Subcutaneous abdominal adipose tissue (tissue), 5 donors: ENCODE measurements around the gene RAD51.

Experiments used
- H3K27ac ChIP-seq: one replicate; pipeline ENCODE4 v1.7.0; 2013; ENCODE audit warnings: low read depth, mild to moderate bottlenecking, inconsistent platforms, low read length, moderate library complexity
- H3K27me3 ChIP-seq, 5 donors: one replicate each; pipeline ENCODE4 v1.7.0; 2013; ENCODE audit warnings: low read length in 5 of 5, inconsistent platforms in 1 of 5; ENCODE audit not compliant: control insufficient read depth in 5 of 5, insufficient read depth in 4 of 5
- H3K36me3 ChIP-seq, 5 donors: one replicate each; pipeline ENCODE4 v1.7.0; 2013; ENCODE audit warnings: low read length in 5 of 5; ENCODE audit not compliant: control insufficient read depth in 5 of 5, insufficient read depth in 5 of 5
- H3K4me1 ChIP-seq, 5 donors: one replicate each; pipeline ENCODE4 v1.7.0; 2013; ENCODE audit warnings: low read length in 5 of 5, mild to moderate bottlenecking in 3 of 5, moderate library complexity in 1 of 5; ENCODE audit not compliant: control insufficient read depth in 5 of 5, insufficient read depth in 5 of 5
- H3K4me3 ChIP-seq, 5 donors: one replicate each; pipeline ENCODE4 v1.7.0; 2013; ENCODE audit warnings: low read length in 5 of 5, low read depth in 1 of 5
- H3K9ac ChIP-seq, 5 donors: one replicate each; pipeline ENCODE4 v1.7.0; 2013; ENCODE audit warnings: low read length in 5 of 5, mild to moderate bottlenecking in 4 of 5, moderate library complexity in 3 of 5
- H3K9me3 ChIP-seq, 5 donors: one replicate each; pipeline ENCODE4 v1.7.0; 2013; ENCODE audit warnings: low read length in 5 of 5; ENCODE audit not compliant: control insufficient read depth in 5 of 5
- donor health status: healthy.
- donor health status: healthy.
- donor health status: healthy.
- donor health status: healthy.
- donor health status: healthy.

Gene RAD51

DNA sequence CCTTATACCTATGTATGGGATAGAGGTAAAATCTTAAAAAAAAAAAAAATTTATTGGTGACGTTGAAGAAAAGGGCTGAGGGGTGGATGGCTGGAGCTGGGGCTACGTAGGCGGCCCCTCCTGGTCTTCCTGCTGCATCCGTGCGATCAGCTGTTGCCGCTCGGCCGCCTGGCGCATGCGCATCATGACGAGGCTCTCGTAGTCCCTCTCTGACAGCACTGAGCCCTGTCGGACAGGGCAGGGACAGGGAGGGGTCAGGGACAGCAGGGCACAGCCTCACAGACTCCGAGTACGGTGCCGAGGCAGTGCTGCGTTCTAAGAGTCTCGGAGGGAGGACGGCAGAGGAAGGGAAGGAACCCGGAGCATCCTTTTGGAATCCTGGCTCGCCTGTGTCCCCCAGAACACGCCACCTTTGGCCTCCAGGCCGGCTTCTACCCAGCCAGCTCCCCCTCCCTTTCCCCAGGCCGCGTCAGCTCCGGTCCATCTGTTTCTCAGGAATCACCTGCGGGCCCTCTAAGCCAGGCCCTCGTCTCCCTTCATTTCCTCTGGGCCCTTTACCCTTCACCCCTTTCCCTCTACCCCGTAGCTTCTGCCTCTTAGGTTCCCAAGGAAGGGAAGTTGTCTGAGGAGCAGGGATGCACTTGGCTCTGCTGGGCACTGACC lies 73.0 kb downstream of the RAD51 start:
- no peaks in the 10 kb centered on the region for H3K27me3 ChIP-seq
- H3K9ac ChIP-seq = peak overlapping the region in 2 of 5 donors; percentile 22 to 47
- peak overlapping the region; percentile 64 for H3K27ac ChIP-seq
- H3K4me3 ChIP-seq = peak overlapping the region in 2 of 5 donors; percentile 17 to 29
- H3K36me3 ChIP-seq = peaks cover 0 to 32% (median 13%) of the 10 kb centered on the region in 5 donors
- peaks cover 13 to 94% (median 89%) of the 10 kb centered on the region in 5 donors for H3K4me1 ChIP-seq
- no peaks in the 10 kb centered on the region for H3K9me3 ChIP-seq

DNA sequence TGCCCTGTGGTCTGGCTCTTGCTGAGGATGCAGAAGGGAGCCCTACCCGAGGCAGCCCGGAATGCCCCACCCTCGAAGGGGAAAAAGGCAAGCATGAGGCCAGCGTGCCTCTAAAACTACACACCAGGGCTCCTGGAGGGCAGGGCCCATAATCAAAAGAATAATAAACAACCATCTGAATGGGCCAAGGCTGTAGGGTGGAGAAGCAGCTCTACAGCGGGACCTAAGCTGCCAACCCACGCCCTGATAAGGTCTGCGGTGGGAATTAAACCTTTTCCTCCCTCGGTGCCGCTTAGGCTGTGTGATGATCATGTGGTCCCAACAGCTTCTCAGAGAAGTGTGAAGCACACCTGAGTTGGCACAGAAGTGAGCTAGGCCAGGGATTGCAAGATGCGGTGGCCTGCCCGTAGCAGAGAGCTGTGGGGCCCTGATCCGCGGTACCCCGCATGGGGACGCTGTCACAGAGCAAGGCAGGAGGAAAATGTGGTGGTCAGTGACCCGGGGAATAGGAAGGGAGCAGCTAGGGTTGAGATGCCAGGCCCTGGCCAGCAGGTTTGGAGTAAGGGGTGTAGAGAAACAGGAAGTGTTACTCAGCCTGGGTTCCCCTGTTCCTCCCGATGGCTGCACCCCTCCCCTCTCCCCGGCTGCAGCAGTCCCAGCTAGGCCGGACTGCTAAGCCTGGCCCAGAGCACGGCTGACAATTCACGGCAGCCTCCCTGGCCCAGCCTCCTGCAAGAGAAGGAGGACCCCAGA lies 73.7 kb downstream of the RAD51 start:
- no peaks in the 10 kb centered on the region for H3K9me3 ChIP-seq
- no peaks in the 10 kb centered on the region for H3K27me3 ChIP-seq
- H3K4me3 ChIP-seq = no peak overlapping the region
- peak overlapping the region; percentile 64 for H3K27ac ChIP-seq
- H3K4me1 ChIP-seq = peaks cover 11 to 87% (median 82%) of the 10 kb centered on the region in 5 donors
- H3K9ac ChIP-seq = peak overlapping the region in 2 of 5 donors; percentile 22 to 47
- H3K36me3 ChIP-seq = peaks cover 0 to 39% (median 20%) of the 10 kb centered on the region in 5 donors

DNA sequence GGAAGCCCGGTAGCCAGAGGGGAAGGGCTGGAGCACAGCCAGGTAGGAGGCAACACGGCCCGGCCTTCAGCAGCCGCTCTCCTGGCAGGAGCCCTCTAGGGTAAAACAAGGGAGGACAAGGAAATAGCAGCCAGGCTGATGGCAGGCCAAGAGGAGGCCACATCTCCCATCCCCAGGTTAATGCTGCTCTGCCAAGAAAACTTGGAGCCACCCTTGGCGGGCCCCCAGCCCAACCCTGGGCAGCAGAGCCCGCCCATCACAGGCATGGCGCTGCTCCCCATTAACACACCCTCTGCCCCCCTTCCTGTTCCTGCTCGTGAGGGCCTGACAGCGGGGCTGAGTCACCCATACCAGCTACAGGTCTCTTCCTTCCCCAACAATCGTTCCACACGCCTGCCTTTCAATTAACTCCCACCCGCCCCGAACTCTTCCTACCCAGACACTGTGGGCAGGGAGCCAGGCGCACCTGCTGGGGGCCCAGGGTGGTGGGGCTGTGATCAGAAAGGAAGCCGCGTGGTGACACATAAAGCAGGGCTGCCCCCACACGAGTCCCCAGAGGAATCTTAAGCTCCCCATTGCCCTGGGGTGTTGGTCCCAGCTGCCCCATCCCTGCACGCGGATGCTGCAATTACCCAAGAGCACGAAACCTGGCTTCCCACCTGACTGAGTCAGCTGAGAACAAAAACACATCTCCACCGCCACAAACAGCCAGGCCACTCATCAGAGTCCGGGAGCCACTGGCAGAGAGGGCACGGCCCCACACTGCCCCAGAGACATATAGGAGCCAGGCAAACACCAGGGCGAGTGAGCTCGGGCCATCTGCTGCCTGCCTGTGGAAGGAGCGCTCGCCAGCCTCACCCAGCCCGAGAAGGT lies 74.5 kb downstream of the RAD51 start, which contains the start of gene C15orf62:
C15orf62 (plus strand) TSS at position 707 of the 873 bp plus-strand sequence. CDS start 516 bp downstream, outside the sequence.
- H3K9ac ChIP-seq = peak within 1 kb of the TSS in 3 of 5 donors; percentile 16 to 48 (median 47)
- peaks cover 0 to 47% (median 28%) of the 10 kb centered on the region in 5 donors for H3K36me3 ChIP-seq
- no peaks in the 10 kb centered on the region for H3K27me3 ChIP-seq
- H3K4me3 ChIP-seq = peak within 1 kb of the TSS in 2 of 5 donors; percentile 2 to 26
- peaks cover 11 to 79% (median 74%) of the 10 kb centered on the region in 5 donors for H3K4me1 ChIP-seq
- H3K27ac ChIP-seq = peak within 1 kb of the TSS; percentile 64
- no peaks in the 10 kb centered on the region for H3K9me3 ChIP-seq

DNA sequence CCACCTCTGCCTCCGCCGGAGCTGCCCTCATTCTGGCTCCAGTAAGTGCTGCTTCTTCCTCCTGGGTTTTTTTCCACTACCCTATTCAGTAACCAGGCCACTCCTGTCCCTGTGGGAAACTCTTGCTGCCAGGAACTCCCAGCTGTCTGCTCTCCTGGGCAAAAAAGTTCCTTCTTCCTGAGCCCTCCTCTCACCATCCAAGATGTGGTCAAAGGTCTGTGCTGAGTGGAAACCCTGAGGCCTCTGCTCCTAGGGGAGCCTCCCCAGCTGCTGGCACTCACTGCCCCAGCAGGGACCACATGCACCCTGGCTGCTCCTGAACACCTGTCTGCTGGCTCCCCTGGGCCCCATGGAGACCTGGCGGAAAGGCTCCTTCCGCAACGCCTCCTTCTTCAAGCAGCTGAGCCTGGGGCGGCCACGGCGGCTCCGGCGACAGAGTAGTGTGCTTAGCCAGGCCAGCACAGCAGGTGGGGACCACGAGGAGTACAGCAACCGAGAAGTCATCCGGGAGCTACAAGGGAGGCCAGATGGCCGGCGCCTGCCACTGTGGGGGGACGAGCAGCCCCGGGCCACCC lies 75.3 kb downstream of the RAD51 start:
- H3K27me3 ChIP-seq = no peaks in the 10 kb centered on the region
- no peaks in the 10 kb centered on the region for H3K9me3 ChIP-seq
- H3K4me1 ChIP-seq = peaks cover 6 to 71% (median 67%) of the 10 kb centered on the region in 5 donors
- H3K9ac ChIP-seq = peak overlapping the region in 3 of 5 donors; percentile 16 to 48 (median 37)
- H3K27ac ChIP-seq = peak overlapping the region; percentile 64
- peak overlapping the region in 2 of 5 donors; percentile 2 to 26 for H3K4me3 ChIP-seq
- H3K36me3 ChIP-seq = peaks cover 0 to 55% (median 36%) of the 10 kb centered on the region in 5 donors

DNA sequence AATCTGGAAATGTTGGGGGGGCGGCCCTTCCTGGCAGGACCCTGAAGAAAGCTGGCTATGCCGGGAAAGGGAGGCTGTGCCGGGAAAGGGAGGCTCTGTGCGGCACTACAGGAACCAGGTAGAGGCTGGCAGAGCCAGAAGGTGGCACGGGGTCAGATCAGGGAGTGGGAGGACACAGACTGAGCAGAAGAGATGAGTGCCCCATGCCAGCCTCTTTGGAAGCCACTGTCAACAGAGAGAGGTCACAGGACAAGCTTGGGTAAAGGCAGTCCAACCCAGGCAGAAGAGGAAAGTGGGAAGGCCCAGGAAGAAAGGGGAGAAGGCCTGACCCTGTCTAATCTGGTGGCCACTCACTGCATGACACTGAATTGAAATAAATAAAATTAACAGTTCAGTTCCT lies 76.3 kb downstream of the RAD51 start:
- Histone ChIP-seq H3K27me3 (no peaks in the 10 kb centered on the region), H3K4me1 (peaks cover 6 to 66% (median 58%) of the 10 kb centered on the region in 5 donors), H3K27ac (peak overlapping the region; percentile 64), H3K4me3 (no peak overlapping the region), H3K9me3 (no peaks in the 10 kb centered on the region), H3K36me3 (peaks cover 0 to 65% (median 46%) of the 10 kb centered on the region in 5 donors), H3K9ac (peak overlapping the region in 2 of 5 donors; percentile 11 to 23)

DNA sequence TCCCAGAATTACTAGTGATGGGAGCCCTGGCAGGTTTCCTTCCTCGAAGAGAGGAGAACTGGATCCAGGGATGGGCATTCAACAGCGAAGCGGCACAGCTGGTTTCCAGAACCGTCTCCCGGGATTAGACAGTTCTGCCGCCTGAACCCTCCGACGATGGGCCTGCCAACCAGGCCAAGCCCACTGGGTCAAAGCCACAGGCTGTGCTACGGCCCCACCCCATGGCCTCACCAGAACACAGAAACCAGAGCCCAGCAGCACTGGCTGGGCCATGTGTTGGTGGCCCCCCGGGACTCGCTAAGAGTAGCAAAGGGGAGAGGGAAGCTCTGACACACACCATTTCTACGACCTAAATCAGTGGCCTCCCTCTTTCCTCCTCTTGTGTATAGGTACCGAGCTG lies 77.0 kb downstream of the RAD51 start:
- Histone ChIP-seq H3K27ac (peak overlapping the region; percentile 92), H3K9ac (peak overlapping the region in 1 of 5 donors; percentile 23), H3K27me3 (no peaks in the 10 kb centered on the region), H3K4me3 (no peak overlapping the region), H3K36me3 (peaks cover 0 to 71% (median 51%) of the 10 kb centered on the region in 5 donors), H3K4me1 (peaks cover 6 to 69% (median 60%) of the 10 kb centered on the region in 5 donors), H3K9me3 (no peaks in the 10 kb centered on the region)

DNA sequence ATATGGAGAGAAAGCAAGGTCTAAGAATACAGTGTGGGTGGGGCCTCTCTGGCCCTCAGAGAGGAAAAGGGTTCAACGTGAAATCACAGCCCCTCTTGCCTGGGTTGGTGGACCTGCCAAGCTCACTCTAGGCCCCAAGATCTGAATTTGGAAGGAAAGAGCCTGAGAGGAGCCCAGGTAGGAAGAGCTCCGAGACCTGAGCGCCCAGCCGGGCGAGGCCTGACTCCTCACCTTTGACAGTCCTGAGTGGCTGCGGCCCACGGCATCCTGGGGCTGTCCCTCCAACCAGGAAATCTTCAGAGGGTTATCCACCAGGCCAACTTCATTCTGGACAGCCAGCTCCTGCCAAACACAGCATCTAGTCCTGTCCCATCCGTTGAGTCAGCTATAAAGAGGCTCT lies 78.5 kb downstream of the RAD51 start:
- Histone ChIP-seq H3K4me1 (peaks cover 6 to 58% (median 52%) of the 10 kb centered on the region in 5 donors), H3K36me3 (peaks cover 0 to 66% (median 46%) of the 10 kb centered on the region in 5 donors), H3K9me3 (no peaks in the 10 kb centered on the region), H3K27ac (peak overlapping the region; percentile 92), H3K27me3 (no peaks in the 10 kb centered on the region), H3K4me3 (no peak overlapping the region), H3K9ac (no peak overlapping the region)

DNA sequence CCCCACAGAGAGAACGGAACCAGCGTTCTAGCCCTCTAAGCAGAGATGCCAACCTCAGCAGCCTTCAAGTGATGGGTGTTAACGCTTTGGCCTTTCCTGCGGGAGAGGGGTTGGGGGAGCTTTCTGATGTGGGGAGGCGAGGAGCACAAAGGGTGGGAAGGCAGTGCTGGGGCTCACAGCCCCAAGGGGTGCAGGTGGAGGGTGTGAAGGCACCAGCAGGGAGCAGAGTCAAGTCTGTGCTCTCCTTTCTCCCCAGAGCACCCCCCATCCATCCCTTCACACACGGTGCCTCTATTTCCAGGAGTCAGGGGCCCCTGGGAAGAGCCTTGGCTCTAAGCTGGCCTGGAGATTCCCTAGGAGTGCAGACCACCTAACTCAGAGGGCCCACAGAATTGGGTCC lies 78.9 kb downstream of the RAD51 start:
- Histone ChIP-seq H3K27me3 (no peaks in the 10 kb centered on the region), H3K4me1 (peaks cover 5 to 54% (median 48%) of the 10 kb centered on the region in 5 donors), H3K36me3 (peaks cover 0 to 70% (median 51%) of the 10 kb centered on the region in 5 donors)

DNA sequence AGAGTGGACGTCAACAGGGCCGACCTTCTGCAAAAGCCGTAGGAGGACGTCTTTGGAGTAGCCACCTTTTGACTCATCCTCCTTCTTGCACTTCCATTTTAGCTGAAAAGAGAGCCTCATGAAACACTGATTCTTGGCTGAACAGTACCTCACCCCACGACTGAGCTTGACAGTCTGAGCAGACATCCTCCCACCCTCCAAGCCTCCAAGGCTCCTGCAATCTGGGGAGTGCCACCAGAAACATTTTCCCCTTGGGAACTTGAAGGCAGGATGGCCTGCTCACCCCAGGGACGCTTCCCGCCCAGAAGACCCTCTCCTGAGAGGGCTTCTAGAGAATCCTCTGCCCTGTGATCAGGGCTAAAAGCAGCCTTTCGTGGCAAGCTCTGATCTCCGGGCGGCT lies 80.0 kb downstream of the RAD51 start:
- Histone ChIP-seq H3K4me1 (peaks cover 2 to 43% (median 37%) of the 10 kb centered on the region in 5 donors), H3K27me3 (no peaks in the 10 kb centered on the region), H3K4me3 (no peak overlapping the region), H3K9ac (no peak overlapping the region), H3K27ac (no peak overlapping the region), H3K9me3 (no peaks in the 10 kb centered on the region), H3K36me3 (peaks cover 0 to 81% (median 62%) of the 10 kb centered on the region in 5 donors)

More for the DNA sequence above, 78.9 kb downstream of the RAD51 start:
- H3K9me3 ChIP-seq = no peaks in the 10 kb centered on the region
- no peak overlapping the region for H3K27ac ChIP-seq
- no peak overlapping the region for H3K9ac ChIP-seq
- no peak overlapping the region for H3K4me3 ChIP-seq
